ENCODE measurements around the gene STH.

Gene STH

DNA sequence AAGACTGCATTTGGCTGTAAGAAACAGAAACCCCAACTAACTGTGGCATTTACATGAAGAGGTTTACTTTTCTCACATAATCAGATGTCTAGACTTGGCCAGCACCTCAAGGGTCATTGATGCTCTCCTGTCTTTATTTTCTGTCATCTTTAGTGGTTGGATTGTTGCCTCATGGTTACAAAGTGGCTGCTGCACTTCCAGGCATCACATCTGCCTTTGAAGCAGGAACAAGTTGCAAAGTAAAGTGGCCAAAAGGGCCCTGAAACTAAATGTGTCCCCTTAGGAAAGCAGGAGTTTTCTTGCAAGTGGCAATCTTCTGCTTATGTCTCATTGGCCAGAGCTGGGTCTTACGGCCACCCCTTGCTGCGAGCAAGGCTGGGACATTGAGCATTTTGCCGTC is 26.5 kb upstream of the STH start:
- Histone ChIP-seq H3K36me3 (ENCODE audit: low read length) (no peaks in the 10 kb centered on the region), H3K27ac (ENCODE audit: low read depth, low read length) (no peak overlapping the region), H3F3A (ENCODE audit: insufficient read depth) (no peaks in the 10 kb centered on the region), H3K9me3 (ENCODE audit: insufficient read depth, low read length) (no peaks in the 10 kb centered on the region), H3K9ac (ENCODE audit: low read length) (no peak overlapping the region), H3K4me3 (ENCODE audit: insufficient read depth, low read length, poor library complexity, severe bottlenecking) (no peak overlapping the region), H3K9me2 (replicated peaks; ENCODE audit: insufficient read depth, low read length) (no peaks in the 10 kb centered on the region), H2AFZ (ENCODE audit: low read depth, low read length, severe bottlenecking) (no peak overlapping the region), H3K4me2 (ENCODE audit: low read depth, low read length, poor library complexity, severe bottlenecking) (no peak overlapping the region), H3K27me3 (ENCODE audit: low read length) (no peaks in the 10 kb centered on the region), H3K79me2 (ENCODE audit: insufficient read depth, low read length) (no peaks in the 10 kb centered on the region), H4K20me1 (ENCODE audit: low read depth, low read length) (no peaks in the 10 kb centered on the region)
- TF ChIP-seq, protein P1, sequence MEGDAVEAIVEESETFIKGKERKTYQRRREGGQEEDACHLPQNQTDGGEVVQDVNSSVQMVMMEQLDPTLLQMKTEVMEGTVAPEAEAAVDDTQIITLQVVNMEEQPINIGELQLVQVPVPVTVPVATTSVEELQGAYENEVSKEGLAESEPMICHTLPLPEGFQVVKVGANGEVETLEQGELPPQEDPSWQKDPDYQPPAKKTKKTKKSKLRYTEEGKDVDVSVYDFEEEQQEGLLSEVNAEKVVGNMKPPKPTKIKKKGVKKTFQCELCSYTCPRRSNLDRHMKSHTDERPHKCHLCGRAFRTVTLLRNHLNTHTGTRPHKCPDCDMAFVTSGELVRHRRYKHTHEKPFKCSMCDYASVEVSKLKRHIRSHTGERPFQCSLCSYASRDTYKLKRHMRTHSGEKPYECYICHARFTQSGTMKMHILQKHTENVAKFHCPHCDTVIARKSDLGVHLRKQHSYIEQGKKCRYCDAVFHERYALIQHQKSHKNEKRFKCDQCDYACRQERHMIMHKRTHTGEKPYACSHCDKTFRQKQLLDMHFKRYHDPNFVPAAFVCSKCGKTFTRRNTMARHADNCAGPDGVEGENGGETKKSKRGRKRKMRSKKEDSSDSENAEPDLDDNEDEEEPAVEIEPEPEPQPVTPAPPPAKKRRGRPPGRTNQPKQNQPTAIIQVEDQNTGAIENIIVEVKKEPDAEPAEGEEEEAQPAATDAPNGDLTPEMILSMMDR (IDR thresholded peaks at IDR 0.05; ENCODE audit: insufficient read depth, low read length, poor library complexity, severe bottlenecking), result no peak
- TF ChIP-seq EZH2phosphoT487 (conservative IDR thresholded peaks at IDR 0.05; ENCODE audit: low read length), result no peak

DNA sequence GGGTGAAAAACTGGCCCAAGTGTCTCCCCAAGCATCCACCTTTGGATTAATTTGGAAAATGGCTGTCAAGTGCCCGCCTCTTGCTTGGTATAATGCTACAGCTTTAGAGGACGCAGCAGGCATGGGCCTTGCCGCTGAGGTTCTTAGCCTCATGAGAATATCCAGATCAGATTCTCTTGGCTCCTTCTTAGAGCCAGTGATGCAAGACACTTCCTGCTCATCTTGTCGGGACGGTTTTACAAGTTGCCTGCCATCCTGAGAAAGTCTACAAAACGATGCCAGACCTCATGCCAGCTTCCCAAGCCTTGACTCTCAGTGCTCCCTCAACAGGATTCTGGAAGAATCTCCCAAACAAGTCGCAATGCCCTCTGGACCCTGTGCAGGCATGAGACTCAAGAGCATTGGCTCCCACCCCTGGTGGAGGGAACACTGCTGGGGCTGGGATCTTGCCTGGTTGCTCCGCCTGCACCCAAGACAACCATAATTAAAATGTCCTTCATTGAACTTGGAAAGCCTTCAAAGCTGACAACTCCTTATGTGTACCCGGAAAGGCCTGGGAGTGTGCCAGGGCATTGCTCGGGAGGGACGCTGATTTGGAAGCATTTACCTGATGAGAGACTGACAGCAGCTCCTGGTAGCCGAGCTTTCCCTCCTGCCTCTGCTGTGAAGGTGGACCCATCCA is 25.8 kb upstream of the STH start:
- no peak overlapping the region for H3K4me3 ChIP-seq (ENCODE audit: insufficient read depth, low read length, poor library complexity, severe bottlenecking)
- no peak overlapping the region for H3K4me2 ChIP-seq (ENCODE audit: low read depth, low read length, poor library complexity, severe bottlenecking)
- H2AFZ ChIP-seq (ENCODE audit: low read depth, low read length, severe bottlenecking), result no peak overlapping the region
- H3F3A ChIP-seq (ENCODE audit: insufficient read depth), result no peaks in the 10 kb centered on the region
- H4K20me1 ChIP-seq (ENCODE audit: low read depth, low read length), result no peaks in the 10 kb centered on the region
- no peak for TF ChIP-seq EZH2phosphoT487 (conservative IDR thresholded peaks at IDR 0.05; ENCODE audit: low read length)
- TF ChIP-seq, protein P1 (IDR thresholded peaks at IDR 0.05; ENCODE audit: insufficient read depth, low read length, poor library complexity, severe bottlenecking), result no peak
- no peaks in the 10 kb centered on the region for H3K9me2 ChIP-seq (replicated peaks; ENCODE audit: insufficient read depth, low read length)
- no peaks in the 10 kb centered on the region for H3K27me3 ChIP-seq (ENCODE audit: low read length)
- no peak overlapping the region for H3K9ac ChIP-seq (ENCODE audit: low read length)
- no peaks in the 10 kb centered on the region for H3K79me2 ChIP-seq (ENCODE audit: insufficient read depth, low read length)
- H3K36me3 ChIP-seq (ENCODE audit: low read length), result no peaks in the 10 kb centered on the region
- no peak overlapping the region for H3K27ac ChIP-seq (ENCODE audit: low read depth, low read length)
- no peaks in the 10 kb centered on the region for H3K9me3 ChIP-seq (ENCODE audit: insufficient read depth, low read length)

DNA sequence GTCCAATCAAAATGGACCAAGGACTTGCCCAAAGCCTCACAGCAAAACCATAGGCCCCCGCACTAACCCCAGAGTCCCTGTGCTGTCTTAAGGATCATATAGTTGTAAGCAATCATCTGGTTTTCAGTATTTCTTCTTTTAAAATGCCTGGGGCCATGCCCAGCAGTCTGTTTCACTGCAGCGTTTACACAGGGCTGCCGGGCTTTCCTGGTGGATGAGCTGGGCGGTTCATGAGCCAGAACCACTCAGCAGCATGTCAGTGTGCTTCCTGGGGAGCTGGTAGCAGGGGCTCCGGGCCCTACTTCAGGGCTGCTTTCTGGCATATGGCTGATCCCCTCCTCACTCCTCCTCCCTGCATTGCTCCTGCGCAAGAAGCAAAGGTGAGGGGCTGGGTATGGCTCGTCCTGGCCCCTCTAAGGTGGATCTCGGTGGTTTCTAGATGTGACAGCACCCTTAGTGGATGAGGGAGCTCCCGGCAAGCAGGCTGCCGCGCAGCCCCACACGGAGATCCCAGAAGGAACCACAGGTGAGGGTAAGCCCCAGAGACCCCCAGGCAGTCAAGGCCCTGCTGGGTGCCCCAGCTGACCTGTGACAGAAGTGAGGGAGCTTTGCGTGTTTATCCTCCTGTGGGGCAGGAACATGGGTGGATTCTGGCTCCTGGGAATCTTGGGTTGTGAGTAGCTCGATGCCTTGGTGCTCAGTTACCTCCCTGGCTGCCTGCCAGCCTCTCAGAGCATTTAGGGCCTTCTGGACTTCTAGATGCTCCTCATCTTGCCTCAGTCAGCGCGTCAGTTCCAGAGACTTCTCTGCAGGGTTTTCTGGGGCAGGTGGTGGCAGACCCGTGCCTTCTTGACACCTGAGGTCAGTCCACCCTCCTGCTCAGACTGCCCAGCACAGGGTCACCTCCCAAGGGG is 24.8 kb upstream of the STH start:
- H3K4me3 ChIP-seq (ENCODE audit: insufficient read depth, low read length, poor library complexity, severe bottlenecking), result no peak overlapping the region
- H3K27me3 ChIP-seq (ENCODE audit: low read length), result no peaks in the 10 kb centered on the region
- no peaks in the 10 kb centered on the region for H3K9me2 ChIP-seq (replicated peaks; ENCODE audit: insufficient read depth, low read length)
- no peak overlapping the region for H3K27ac ChIP-seq (ENCODE audit: low read depth, low read length)
- H3K79me2 ChIP-seq (ENCODE audit: insufficient read depth, low read length), result no peaks in the 10 kb centered on the region
- no peaks in the 10 kb centered on the region for H3K36me3 ChIP-seq (ENCODE audit: low read length)
- no peaks in the 10 kb centered on the region for H3F3A ChIP-seq (ENCODE audit: insufficient read depth)
- no peaks in the 10 kb centered on the region for H3K9me3 ChIP-seq (ENCODE audit: insufficient read depth, low read length)
- H3K9ac ChIP-seq (ENCODE audit: low read length), result no peak overlapping the region
- no peak overlapping the region for H3K4me2 ChIP-seq (ENCODE audit: low read depth, low read length, poor library complexity, severe bottlenecking)
- H4K20me1 ChIP-seq (ENCODE audit: low read depth, low read length), result no peaks in the 10 kb centered on the region
- no peak overlapping the region for H2AFZ ChIP-seq (ENCODE audit: low read depth, low read length, severe bottlenecking)
- TF ChIP-seq, protein P1 (IDR thresholded peaks at IDR 0.05; ENCODE audit: insufficient read depth, low read length, poor library complexity, severe bottlenecking), result no peak
- no peak for TF ChIP-seq EZH2phosphoT487 (conservative IDR thresholded peaks at IDR 0.05; ENCODE audit: low read length)

All from SU-DHL-6 (cell line).